K562 (cell line): Measurements from ENCODE around the gene SIRPA. TPM values are rescaled to one million over a fixed set of nuclear protein-coding genes. Genes with fewer than 3 reads are reported as not detected.

Experiments
- ATAC-seq: fragments of 200-7000 bp; cut with Tn5 transposase; 3 replicates; pipeline ENCODE4 v1.9.1; 2020; ENCODE audit warnings: moderate library complexity
- BruUV-seq: library from RNA; stranded (reverse); fragments of 400-500 nt; replicated peaks from 2 replicates; lab custom pipeline; 2021; lab: Mats Ljungman, UMichigan
- CTCF ChIA-PET: fragments of 300-600 bp; formaldehyde crosslinking; extraction: SDS; loops from one replicate; lab custom pipeline; 2021; ENCODE audit warnings: low intra/inter-chr PET ratio; lab: Yijun Ruan, JAX
- POLR2A ChIA-PET: fragments of 300-600, 350-650 bp; sonication (Branson Sonifier 250); formaldehyde crosslinking; extraction: SDS; loops from one replicate; lab custom pipeline; 2021; ENCODE audit warnings: antibody characterized with exemption, inconsistent platforms; lab: Yijun Ruan, JAX
- DNase-seq, 4 experiments: peaks; one replicate each; pipeline versions ENCODE4 v3.0.0 to v3.0.0-alpha.2; 2011 to 2018; ENCODE audit warnings: low spot score in 3 of 4, mixed read lengths in 3 of 4; ENCODE audit errors: extremely low read depth in 1 of 4
- FAIRE-seq: peaks from 2 replicates; lab custom pipeline; 2011; peaks lifted over from hg19 to GRCh38; lab: Jason Lieb, UNC
- H2AFZ ChIP-seq: 2 replicates; pipeline ENCODE4 v1.6.0; 2011; ENCODE audit warnings: low read depth, low read length, control low read depth, inconsistent platforms
- H3K27ac ChIP-seq: fragments of 200-600 bp; 3 replicates; pipeline ENCODE4 v1.8.0; 2011; ENCODE audit warnings: low read depth, mild to moderate bottlenecking, control low read depth, inconsistent platforms, low read length, moderate library complexity, mixed read lengths; ENCODE audit errors: extremely low read depth
- H3K27me3 ChIP-seq, 2 experiments: fragments of 300-600 bp in 1 of 2; 2 replicates in 1 of 2; 3 replicates in 1 of 2; pipeline versions ENCODE4 v1.6.0 to v1.8.0; 2011; ENCODE audit warnings: inconsistent platforms in 2 of 2, low read length in 2 of 2, mild to moderate bottlenecking in 1 of 2, mixed read lengths in 1 of 2, moderate library complexity in 1 of 2; ENCODE audit not compliant: control insufficient read depth in 2 of 2, insufficient read depth in 2 of 2
- H3K36me3 ChIP-seq: fragments of 300-600 bp; 3 replicates; pipeline ENCODE4 v1.8.0; 2011; ENCODE audit warnings: mild to moderate bottlenecking, low read length, inconsistent platforms; ENCODE audit not compliant: control insufficient read depth, insufficient read depth
- H3K4me1 ChIP-seq, 2 experiments: fragments of 200-600 bp in 1 of 2; replicated peaks in 1 of 2; 2 replicates in 1 of 2; 3 replicates in 1 of 2; pipeline versions ENCODE4 v1.5.1 to v1.8.0; 2011; ENCODE audit warnings: inconsistent platforms in 2 of 2, low read length in 2 of 2, mild to moderate bottlenecking in 1 of 2, mixed read lengths in 1 of 2, moderate library complexity in 1 of 2; ENCODE audit not compliant: control insufficient read depth in 2 of 2, insufficient read depth in 2 of 2
- H3K4me2 ChIP-seq: 2 replicates; pipeline ENCODE4 v1.6.1; 2011; ENCODE audit warnings: low read length, control low read depth, inconsistent platforms, mixed read lengths; ENCODE audit not compliant: insufficient read depth
- H3K4me3 ChIP-seq: fragments of 200-600 bp; sonication (generic), shearing (Covaris generic); 2 replicates; pipeline ENCODE4 v1.5.1; 2016; ENCODE audit warnings: control low read depth, inconsistent platforms
- H3K79me2 ChIP-seq: fragments of 200-600 bp; 3 replicates; pipeline ENCODE4 v1.8.0; 2011; ENCODE audit warnings: low read length, inconsistent platforms; ENCODE audit not compliant: control insufficient read depth, insufficient read depth
- H3K9ac ChIP-seq, 2 experiments: 2 replicates each; pipeline versions ENCODE4 v1.6.0 to v1.6.1; 2011; ENCODE audit warnings: low read depth in 2 of 2, low read length in 2 of 2, control low read depth in 1 of 2, inconsistent platforms in 1 of 2, mild to moderate bottlenecking in 1 of 2, mixed read lengths in 1 of 2; ENCODE audit not compliant: insufficient read depth in 1 of 2
- H3K9me1 ChIP-seq: one replicate; pipeline ENCODE4 v1.6.0; 2011; ENCODE audit warnings: inconsistent platforms, mild to moderate bottlenecking, low read length, moderate library complexity; ENCODE audit not compliant: control insufficient read depth, insufficient read depth
- H3K9me3 ChIP-seq: replicated peaks from 2 replicates; pipeline ENCODE4 v1.5.1; 2011; ENCODE audit warnings: low read depth, low read length, inconsistent platforms; ENCODE audit not compliant: control insufficient read depth, insufficient read depth
- H4K20me1 ChIP-seq: replicated peaks from 2 replicates; pipeline ENCODE4 v1.6.1; 2011; ENCODE audit warnings: low read length, inconsistent platforms, mixed read lengths; ENCODE audit not compliant: control insufficient read depth, insufficient read depth
- DEAF1 ChIP-seq: fragments of 450-650 bp; formaldehyde crosslinking; IDR thresholded peaks from 2 replicates; pipeline ENCODE4 v1.4.0; 2020; ENCODE audit warnings: mild to moderate bottlenecking, moderate library complexity
- EHMT2 ChIP-seq: fragments of 450-650 bp; IDR thresholded peaks from 2 replicates; pipeline ENCODE4 v1.6.1; 2018; ENCODE audit warnings: antibody characterized with exemption
- ESRRA ChIP-seq: fragments of 450-650 bp; IDR thresholded peaks from 2 replicates; pipeline ENCODE4 v1.6.1; 2014; ENCODE audit warnings: low read depth, mild to moderate bottlenecking, moderate library complexity, borderline replicate concordance
- EZH2 ChIP-seq: IDR thresholded peaks from 2 replicates; pipeline ENCODE4 v1.6.1; 2012; ENCODE audit warnings: low read depth, mild to moderate bottlenecking, inconsistent platforms, low read length, borderline replicate concordance
- HMG20B ChIP-seq: fragments of 250-450 bp; sonication (Bioruptor Pico); IDR thresholded peaks from 2 replicates; pipeline ENCODE4 v1.5.0; 2021; ENCODE audit warnings: mild to moderate bottlenecking
- HNRNPH1 ChIP-seq: fragments of 200-400 bp; formaldehyde crosslinking; optimal IDR thresholded peaks from 2 replicates; pipeline ENCODE3; 2017; ENCODE audit warnings: low read depth, mild to moderate bottlenecking, low read length, moderate library complexity
- IRF2 ChIP-seq: sonication (generic); formaldehyde crosslinking; IDR thresholded peaks from 2 replicates; pipeline ENCODE4 v1.8.1; 2022; ENCODE audit warnings: mild to moderate bottlenecking, missing genetic modification reagents
- KAT8 ChIP-seq: fragments of 450-650 bp; IDR thresholded peaks from 2 replicates; pipeline ENCODE4 v1.6.1; 2016; ENCODE audit warnings: low read depth, mild to moderate bottlenecking
- MCM3 ChIP-seq: fragments of 450-650 bp; IDR thresholded peaks from 2 replicates; pipeline ENCODE4 v1.6.1; 2016
- PHB ChIP-seq: fragments of 250-450 bp; sonication (Bioruptor Pico); IDR thresholded peaks from 2 replicates; pipeline ENCODE4 v1.5.0; 2021
- RAD21 ChIP-seq, 2 experiments: fragments of 250-450 bp in 1 of 2; fragments of 450-650 bp in 1 of 2; sonication (Bioruptor Pico) in 1 of 2; formaldehyde crosslinking in 1 of 2; IDR thresholded peaks in 1 of 2; conservative IDR thresholded peaks in 1 of 2; 2 replicates each; pipeline versions ENCODE4 v1.4.0 to v1.8.0; 2020 to 2022; ENCODE audit warnings: mild to moderate bottlenecking in 2 of 2, moderate library complexity in 1 of 2
- RNF2 ChIP-seq: sonication (generic); IDR thresholded peaks from 2 replicates; pipeline ENCODE4 v1.6.1; 2016
- SIX5 ChIP-seq, 2 experiments: IDR thresholded peaks; 2 replicates each; pipeline ENCODE4 v1.6.1; 2011; ENCODE audit warnings: low read length in 2 of 2, borderline replicate concordance in 1 of 2, low read depth in 1 of 2, mild to moderate bottlenecking in 1 of 2, moderate library complexity in 1 of 2; ENCODE audit not compliant: insufficient read depth in 1 of 2
- SRF ChIP-seq, 2 experiments: fragments of 250-450, 450-650 bp in 1 of 2; sonication (Bioruptor Pico) in 1 of 2; sonication (generic) in 1 of 2; formaldehyde crosslinking; IDR thresholded peaks; 2 replicates each; pipeline versions ENCODE4 v1.5.0 to v1.5.1; 2020 to 2022; ENCODE audit warnings: mild to moderate bottlenecking in 1 of 2, missing genetic modification reagents in 1 of 2
- ZKSCAN3 ChIP-seq: fragments of 250-450 bp; sonication (Bioruptor Pico); IDR thresholded peaks from 2 replicates; pipeline ENCODE4 v1.4.0; 2020
- ZNF274 ChIP-seq: IDR thresholded peaks from 2 replicates; pipeline ENCODE4 v1.6.1; 2011; ENCODE audit warnings: low read depth, mild to moderate bottlenecking, low read length, moderate library complexity, borderline replicate concordance
- ZNF75A ChIP-seq: fragments of 450-650 bp; formaldehyde crosslinking; IDR thresholded peaks from 2 replicates; pipeline ENCODE4 v1.4.0; 2020; ENCODE audit warnings: mild to moderate bottlenecking
- WGBS: fragments of 100-300 bp; shearing (Covaris generic); methylation state at CpG from one replicate; pipeline ENCODE4 v1.1.6; 2016; ENCODE audit warnings: low coverage, mixed read lengths; ENCODE audit not compliant: insufficient coverage; ENCODE audit errors: missing lambda C conversion rate; 5-methylcytosine and 5-hydroxymethylcytosine counted together
- in situ Hi-C: fragments of 300-500 bp; cut with MboI; formaldehyde crosslinking; loops from 4 replicates; pipeline ENCODE4 v1.15.0; 2018; ENCODE audit warnings: inconsistent platforms, mixed read lengths
- intact Hi-C: fragments of 100-400 bp; cut with micrococcal nuclease; formaldehyde crosslinking; loops from 2 replicates; pipeline ENCODE4 v1.14.2; 2022
- polyA plus RNA-seq, 8 experiments: library from polyadenylated mRNA; depleted of rRNA in 4 of 8; stranded (reverse) in 5 of 8; unstranded in 3 of 8; fragments of >200 nt; fragmentation: Nextera tagmentation in 2 of 8; fragmentation: Illumina TruSeq in 1 of 8; extraction: Ambion mirVana in 2 of 8; extraction: Trizol in 1 of 8; gene quantifications; 2 replicates each; pipeline versions ENCODE4 v1.2.1 to v1.2.3, GENCODE V29; 2011 to 2014; ENCODE audit warnings: inconsistent platforms in 1 of 8, missing spikeins in 1 of 8
- total RNA-seq, 7 experiments: library from RNA; depleted of rRNA in 6 of 7; stranded (reverse); fragments of >200 nt in 6 of 7; fragmentation: Illumina TruSeq in 2 of 7; extraction: Trizol in 2 of 7; gene quantifications; 2 replicates each; pipeline versions ENCODE4 v1.2.1 to v1.2.3, GENCODE V29; 2011 to 2021; ENCODE audit warnings: low replicate concordance in 1 of 7
- TF ChIP-seq, protein P1 (sequence below): IDR thresholded peaks from 3 replicates; pipeline ENCODE4 v1.6.1; 2011; ENCODE audit warnings: borderline replicate concordance, mild to moderate bottlenecking, moderate library complexity; ENCODE audit not compliant: insufficient read length; ENCODE audit errors: extremely low read depth
- TF ChIP-seq, protein P2 (sequence below): IDR thresholded peaks from 2 replicates; pipeline ENCODE4 v1.6.1; 2014; ENCODE audit warnings: antibody characterized with exemption

The SIRPA gene
- total and polyA plus RNA-seq, 9 of the 15 experiments (the other 6 are each of a cell fraction or from before 2014, with no cell fraction given), result 0.01 to 0.40 (median 0.11) TPM; not detected in 2

DNA sequence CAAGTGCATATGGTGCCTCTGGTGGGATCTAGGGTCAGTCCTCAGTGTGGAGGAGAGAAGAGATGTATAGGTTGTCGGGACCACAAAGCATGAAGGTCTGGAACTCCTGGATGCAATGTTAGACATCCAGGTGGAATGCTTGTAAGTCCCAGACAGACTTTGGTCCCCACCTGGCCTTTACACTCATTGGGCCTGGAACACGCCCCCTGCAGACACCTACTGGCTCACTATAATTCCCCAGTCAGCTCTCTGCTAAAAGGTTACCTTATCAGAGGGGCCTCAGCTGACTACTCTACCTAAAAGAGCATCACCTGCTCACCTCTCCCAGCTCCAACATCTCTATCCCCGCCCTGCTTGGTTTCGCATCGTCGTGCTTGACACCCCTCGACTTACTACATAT is 41.7 kb upstream of the SIRPA start:
- no peaks in the 10 kb centered on the region for H3K79me2 ChIP-seq
- H4K20me1 ChIP-seq, result no peaks in the 10 kb centered on the region
- H3K4me2 ChIP-seq, result no peak overlapping the region
- H3K9ac ChIP-seq, result no peak overlapping the region
- no peaks in the 10 kb centered on the region for H3K36me3 ChIP-seq
- POLR2A ChIA-PET, result no interaction called here
- no peaks in the 10 kb centered on the region; a peak in 2 of 5 replicates for H3K27me3 ChIP-seq
- FAIRE-seq (no peak), ATAC-seq (no peak), DNase-seq (no peak)
- H3K4me3 ChIP-seq, result no peak overlapping the region
- no peaks in the 10 kb centered on the region for H3K9me3 ChIP-seq
- no peaks in the 10 kb centered on the region for H3K9me1 ChIP-seq
- no peak overlapping the region for H2AFZ ChIP-seq
- in situ Hi-C loops, result no loop called here
- CTCF ChIA-PET, result no interaction called here
- WGBS, result 0% methylated on average over 7 of the region's 7 CpGs
- H3K4me1 ChIP-seq, result no peaks in the 10 kb centered on the region; a peak in 2 of 5 replicates
- intact Hi-C loops, result no loop called here
- H3K27ac ChIP-seq, result no peak overlapping the region
- no TSS peak for BruUV-seq
- no peak for TF ChIP-seq ESRRA
- no peak for TF ChIP-seq IRF2 (CRISPR knock-in tag)
- no peak for TF ChIP-seq HNRNPH1
- TF ChIP-seq ZNF274, result no peak
- TF ChIP-seq KAT8, result no peak
- no peak for TF ChIP-seq ZNF75A
- TF ChIP-seq MCM3, result no peak
- no peak for TF ChIP-seq EZH2
- no peak for TF ChIP-seq RAD21 (CRISPR knock-in tag; conservative IDR thresholded peaks at IDR 0.05 in 1 of 2, IDR thresholded peaks at IDR 0.05 in 1 of 2)
- no peak for TF ChIP-seq HMG20B (CRISPR knock-in tag)
- no peak for TF ChIP-seq SRF (CRISPR knock-in tag; IDR thresholded peaks at IDR 0.05)
- no peak for TF ChIP-seq EHMT2
- TF ChIP-seq DEAF1, result no peak
- TF ChIP-seq, protein P1, sequence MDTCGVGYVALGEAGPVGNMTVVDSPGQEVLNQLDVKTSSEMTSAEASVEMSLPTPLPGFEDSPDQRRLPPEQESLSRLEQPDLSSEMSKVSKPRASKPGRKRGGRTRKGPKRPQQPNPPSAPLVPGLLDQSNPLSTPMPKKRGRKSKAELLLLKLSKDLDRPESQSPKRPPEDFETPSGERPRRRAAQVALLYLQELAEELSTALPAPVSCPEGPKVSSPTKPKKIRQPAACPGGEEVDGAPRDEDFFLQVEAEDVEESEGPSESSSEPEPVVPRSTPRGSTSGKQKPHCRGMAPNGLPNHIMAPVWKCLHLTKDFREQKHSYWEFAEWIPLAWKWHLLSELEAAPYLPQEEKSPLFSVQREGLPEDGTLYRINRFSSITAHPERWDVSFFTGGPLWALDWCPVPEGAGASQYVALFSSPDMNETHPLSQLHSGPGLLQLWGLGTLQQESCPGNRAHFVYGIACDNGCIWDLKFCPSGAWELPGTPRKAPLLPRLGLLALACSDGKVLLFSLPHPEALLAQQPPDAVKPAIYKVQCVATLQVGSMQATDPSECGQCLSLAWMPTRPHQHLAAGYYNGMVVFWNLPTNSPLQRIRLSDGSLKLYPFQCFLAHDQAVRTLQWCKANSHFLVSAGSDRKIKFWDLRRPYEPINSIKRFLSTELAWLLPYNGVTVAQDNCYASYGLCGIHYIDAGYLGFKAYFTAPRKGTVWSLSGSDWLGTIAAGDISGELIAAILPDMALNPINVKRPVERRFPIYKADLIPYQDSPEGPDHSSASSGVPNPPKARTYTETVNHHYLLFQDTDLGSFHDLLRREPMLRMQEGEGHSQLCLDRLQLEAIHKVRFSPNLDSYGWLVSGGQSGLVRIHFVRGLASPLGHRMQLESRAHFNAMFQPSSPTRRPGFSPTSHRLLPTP, result no peak
- TF ChIP-seq SIX5 (IDR thresholded peaks at IDR 0.05; ENCODE audit: borderline replicate concordance in 1 of 2, insufficient read depth in 1 of 2, low read depth in 1 of 2, low read length in 2 of 2), result no peak
- no peak for TF ChIP-seq PHB (CRISPR knock-in tag)
- no peak for TF ChIP-seq ZKSCAN3 (CRISPR knock-in tag)
- TF ChIP-seq, protein P2, sequence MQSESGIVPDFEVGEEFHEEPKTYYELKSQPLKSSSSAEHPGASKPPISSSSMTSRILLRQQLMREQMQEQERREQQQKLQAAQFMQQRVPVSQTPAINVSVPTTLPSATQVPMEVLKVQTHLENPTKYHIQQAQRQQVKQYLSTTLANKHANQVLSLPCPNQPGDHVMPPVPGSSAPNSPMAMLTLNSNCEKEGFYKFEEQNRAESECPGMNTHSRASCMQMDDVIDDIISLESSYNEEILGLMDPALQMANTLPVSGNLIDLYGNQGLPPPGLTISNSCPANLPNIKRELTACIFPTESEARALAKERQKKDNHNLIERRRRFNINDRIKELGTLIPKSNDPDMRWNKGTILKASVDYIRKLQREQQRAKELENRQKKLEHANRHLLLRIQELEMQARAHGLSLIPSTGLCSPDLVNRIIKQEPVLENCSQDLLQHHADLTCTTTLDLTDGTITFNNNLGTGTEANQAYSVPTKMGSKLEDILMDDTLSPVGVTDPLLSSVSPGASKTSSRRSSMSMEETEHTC, result no peak
- TF ChIP-seq RNF2, result no peak
